H1 (cell line): ENCODE measurements around the gene FAM120A. TPM values are rescaled to one million over a fixed set of nuclear protein-coding genes. Genes with fewer than 3 reads are reported as not detected.
A peak's percentile ranks its signal among the peaks of the same experiment; 100 is the strongest.

Experiments used
- CTCF ChIA-PET: fragments of 300-600 bp; sonication (Branson Sonifier 250); formaldehyde crosslinking; loops from one replicate; lab custom pipeline; 2021; ENCODE audit not compliant: partially characterized antibody; lab: Charles Lee
- POLR2A ChIA-PET: fragments of 300-600 bp; sonication (Branson Sonifier 250); formaldehyde crosslinking; loops from one replicate; lab custom pipeline; 2021; ENCODE audit warnings: inconsistent platforms; ENCODE audit not compliant: partially characterized antibody; lab: Charles Lee
- DNase-seq, 2 experiments: peaks; one replicate each; pipeline versions ENCODE4 v3.0.0 to v3.0.0-alpha.2; 2010 to 2022; ENCODE audit warnings: low spot score in 2 of 2, low read depth in 1 of 2, mixed read lengths in 1 of 2
- FAIRE-seq: peaks from 2 replicates; lab custom pipeline; 2011; peaks lifted over from hg19 to GRCh38; lab: Jason Lieb, UNC
- H2AFZ ChIP-seq: 2 replicates; pipeline ENCODE4 v1.8.1; 2012; ENCODE audit warnings: low read length, inconsistent platforms
- H2AK5ac ChIP-seq: 2 replicates; pipeline ENCODE4 v1.6.1; 2013; ENCODE audit warnings: low read depth, low read length
- H2BK120ac ChIP-seq: replicated peaks from 2 replicates; pipeline ENCODE3; 2013; ENCODE audit warnings: low read depth, low read length, inconsistent platforms
- H2BK12ac ChIP-seq: 2 replicates; pipeline ENCODE4 v1.6.1; 2013; ENCODE audit warnings: low read depth, low read length
- H2BK15ac ChIP-seq: 2 replicates; pipeline ENCODE4 v1.6.1; 2013; ENCODE audit warnings: low read length
- H2BK20ac ChIP-seq: 2 replicates; pipeline ENCODE4 v1.6.1; 2013; ENCODE audit warnings: low read length
- H2BK5ac ChIP-seq: 2 replicates; pipeline ENCODE4 v1.6.1; 2013; ENCODE audit warnings: low read depth, low read length
- H3K14ac ChIP-seq: 2 replicates; pipeline ENCODE4 v1.6.1; 2013; ENCODE audit warnings: inconsistent platforms; ENCODE audit not compliant: insufficient read length
- H3K18ac ChIP-seq: 2 replicates; pipeline ENCODE4 v1.6.1; 2013; ENCODE audit warnings: low read length; ENCODE audit errors: extremely low read depth
- H3K23ac ChIP-seq: 2 replicates; pipeline ENCODE4 v1.6.1; 2013; ENCODE audit warnings: inconsistent platforms; ENCODE audit not compliant: insufficient read length
- H3K23me2 ChIP-seq: 2 replicates; pipeline ENCODE4 v1.6.1; 2013; ENCODE audit warnings: low read depth, low read length
- H3K27ac ChIP-seq: 2 replicates; pipeline ENCODE4 v1.6.1; 2011; ENCODE audit warnings: low read depth, low read length, inconsistent platforms
- H3K27me3 ChIP-seq, 4 experiments: replicated peaks in 1 of 4; 1 replicate in 1 of 4; 2 replicates in 3 of 4; pipeline versions ENCODE4 v1.6.1 to v1.8.1; 2011 to 2013; ENCODE audit warnings: low read length in 3 of 4, mild to moderate bottlenecking in 3 of 4, inconsistent platforms in 2 of 4, mixed read lengths in 2 of 4, moderate library complexity in 1 of 4; ENCODE audit not compliant: control insufficient read depth in 3 of 4, insufficient read depth in 3 of 4; ENCODE audit errors: extremely low read depth in 1 of 4
- H3K36me3 ChIP-seq, 4 experiments: 2 replicates each; pipeline versions ENCODE4 v1.6.1 to v1.8.1; 2011 to 2013; ENCODE audit warnings: mild to moderate bottlenecking in 4 of 4, low read length in 3 of 4, moderate library complexity in 2 of 4, control low read depth in 1 of 4, inconsistent platforms in 1 of 4; ENCODE audit not compliant: insufficient read depth in 4 of 4, control insufficient read depth in 2 of 4
- H3K4ac ChIP-seq: replicated peaks from 2 replicates; pipeline ENCODE3; 2013; ENCODE audit warnings: low read length, low read depth, mixed read lengths, inconsistent platforms; ENCODE audit not compliant: insufficient read length
- H3K4me1 ChIP-seq, 4 experiments: replicated peaks in 1 of 4; 1 replicate in 1 of 4; 2 replicates in 3 of 4; pipeline versions ENCODE4 v1.6.1 to v1.8.1; 2011 to 2013; ENCODE audit warnings: low read length in 3 of 4, inconsistent platforms in 2 of 4, mixed read lengths in 1 of 4; ENCODE audit not compliant: insufficient read depth in 4 of 4, control insufficient read depth in 3 of 4
- H3K4me2 ChIP-seq, 2 experiments: 2 replicates each; pipeline versions ENCODE4 v1.6.1 to v1.8.1; 2011 to 2013; ENCODE audit warnings: low read depth in 2 of 2, low read length in 2 of 2, control low read depth in 1 of 2, inconsistent platforms in 1 of 2, mild to moderate bottlenecking in 1 of 2; ENCODE audit not compliant: insufficient read depth in 1 of 2
- H3K4me3 ChIP-seq, 4 experiments: fragments of 200-600, 300-600 bp in 1 of 4; sonication (generic), shearing (Covaris generic), sonication (Bioruptor Twin) in 1 of 4; 2 replicates each; pipeline versions ENCODE4 v1.5.1 to v1.8.1; 2011 to 2016; ENCODE audit warnings: low read length in 4 of 4, low read depth in 3 of 4, control low read depth in 2 of 4, inconsistent platforms in 2 of 4, mild to moderate bottlenecking in 2 of 4, mixed read lengths in 1 of 4, moderate library complexity in 1 of 4; ENCODE audit not compliant: insufficient read depth in 2 of 4; ENCODE audit errors: extremely low read depth in 1 of 4
- H3K56ac ChIP-seq: replicated peaks from 2 replicates; pipeline ENCODE3; 2013; ENCODE audit warnings: low read depth, mild to moderate bottlenecking, mixed read lengths, low read length, inconsistent platforms; ENCODE audit not compliant: insufficient read length
- H3K79me1 ChIP-seq: 2 replicates; pipeline ENCODE4 v1.6.1; 2013; ENCODE audit warnings: low read depth, low read length, control low read depth
- H3K79me2 ChIP-seq, 2 experiments: 2 replicates each; pipeline versions ENCODE4 v1.6.1 to v1.8.1; 2012 to 2013; ENCODE audit warnings: low read length in 2 of 2, mild to moderate bottlenecking in 2 of 2, inconsistent platforms in 1 of 2; ENCODE audit not compliant: insufficient read depth in 2 of 2, control insufficient read depth in 1 of 2
- H3K9ac ChIP-seq, 4 experiments: replicated peaks in 1 of 4; 1 replicate in 1 of 4; 2 replicates in 3 of 4; pipeline versions ENCODE4 v1.6.1 to v1.8.1; 2011 to 2013; ENCODE audit warnings: low read depth in 3 of 4, low read length in 3 of 4, control low read depth in 2 of 4, mild to moderate bottlenecking in 2 of 4, moderate library complexity in 2 of 4, inconsistent platforms in 1 of 4; ENCODE audit errors: extremely low read depth in 1 of 4
- H3K9me3 ChIP-seq, 2 experiments: 2 replicates each; pipeline versions ENCODE4 v1.6.1 to v1.8.1; 2012 to 2013; ENCODE audit warnings: mild to moderate bottlenecking in 2 of 2, moderate library complexity in 2 of 2, control low read depth in 1 of 2, inconsistent platforms in 1 of 2, low read depth in 1 of 2, low read length in 1 of 2, mixed read lengths in 1 of 2; ENCODE audit not compliant: insufficient read depth in 2 of 2
- H4K20me1 ChIP-seq, 2 experiments: replicated peaks in 1 of 2; 2 replicates each; pipeline versions ENCODE3 to v1.8.1; 2011 to 2013; ENCODE audit warnings: inconsistent platforms in 2 of 2, low read length in 2 of 2, mild to moderate bottlenecking in 1 of 2; ENCODE audit not compliant: insufficient read depth in 2 of 2, control insufficient read depth in 1 of 2
- H4K5ac ChIP-seq: 2 replicates; pipeline ENCODE4 v1.6.1; 2013; ENCODE audit warnings: low read length, low read depth, mixed read lengths, inconsistent platforms; ENCODE audit not compliant: insufficient read length
- H4K8ac ChIP-seq: 2 replicates; pipeline ENCODE4 v1.8.0; 2013; ENCODE audit warnings: mild to moderate bottlenecking, moderate library complexity, low read length, inconsistent platforms; ENCODE audit not compliant: insufficient read depth; ENCODE audit errors: extremely low read depth
- H4K91ac ChIP-seq: replicated peaks from 2 replicates; pipeline ENCODE3; 2013; ENCODE audit warnings: low read length, mixed read lengths, inconsistent platforms; ENCODE audit not compliant: insufficient read length
- E2F6 ChIP-seq: IDR thresholded peaks from 2 replicates; pipeline ENCODE4 v1.6.1; 2012; ENCODE audit warnings: inconsistent platforms
- KDM4A ChIP-seq: IDR thresholded peaks from one replicate; pipeline ENCODE4 v1.7.1; 2012; ENCODE audit warnings: low read depth, mild to moderate bottlenecking, moderate library complexity, low read length, inconsistent platforms; ENCODE audit not compliant: severe bottlenecking
- PHF8 ChIP-seq: fragments of 200-600 bp; sonication (generic); conservative IDR thresholded peaks from 2 replicates; pipeline ENCODE4 v1.7.1; 2012; ENCODE audit warnings: low read depth, mild to moderate bottlenecking, inconsistent platforms, low read length, moderate library complexity
- POLR2A ChIP-seq, 2 experiments: IDR thresholded peaks; 1 replicate in 1 of 2; 2 replicates in 1 of 2; pipeline ENCODE4 v1.6.1; 2011; ENCODE audit warnings: low read depth in 2 of 2, low read length in 2 of 2, mild to moderate bottlenecking in 2 of 2; ENCODE audit errors: control extremely low read depth in 1 of 2
- RAD21 ChIP-seq, 2 experiments: IDR thresholded peaks in 1 of 2; conservative IDR thresholded peaks in 1 of 2; 2 replicates each; pipeline ENCODE4 v1.6.1; 2011; ENCODE audit warnings: low read depth in 2 of 2, low read length in 2 of 2, improper control_type of control experiment in 1 of 2, inconsistent platforms in 1 of 2, mild to moderate bottlenecking in 1 of 2, moderate library complexity in 1 of 2
- TAF1 ChIP-seq: IDR thresholded peaks from 2 replicates; pipeline ENCODE4 v1.6.1; 2011; ENCODE audit warnings: mild to moderate bottlenecking, low read depth, low read length
- WGBS, 2 experiments: shearing (Covaris generic) in 1 of 2; methylation state at CpG; one replicate each; pipeline versions ENCODE4 v1.1.6 to v1.1.7; 2013 to 2015; ENCODE audit warnings: low lambda C conversion rate in 2 of 2, mixed read lengths in 2 of 2, inconsistent platforms in 1 of 2, low coverage in 1 of 2, missing lambda C conversion rate in 1 of 2; ENCODE audit not compliant: insufficient replicate concordance in 2 of 2, insufficient coverage in 1 of 2, insufficient read length in 1 of 2; ENCODE audit errors: extremely low coverage in 1 of 2, missing lambda C conversion rate in 1 of 2; 5-methylcytosine and 5-hydroxymethylcytosine counted together
- polyA plus RNA-seq, 7 experiments: library from polyadenylated mRNA; depleted of rRNA in 3 of 7; stranded (reverse) in 5 of 7; unstranded in 2 of 7; fragments of >200 nt in 5 of 7; fragments of 200-250 nt in 2 of 7; gene quantifications; 1 replicate in 5 of 7; 2 replicates in 1 of 7; 4 replicates in 1 of 7; pipeline versions ENCODE4 v1.2.1 to v1.2.3, GENCODE V29; 2011 to 2013; ENCODE audit warnings: missing spikeins in 2 of 7, mixed read lengths in 2 of 7
- total RNA-seq: library from RNA; stranded (reverse); fragmentation: NEBNext Ultra II Directional; extraction: Animal tissue kit (Norgen Biotek cat#: 25700); gene quantifications from 2 replicates; pipeline ENCODE4 v1.2.1, GENCODE V29; 2021
- TF ChIP-seq, protein P1 (sequence below): IDR thresholded peaks from 2 replicates; pipeline ENCODE4 v1.6.1; 2012; ENCODE audit warnings: low read length, inconsistent platforms

The FAM120A gene
- total and polyA plus RNA-seq, 2 of the 8 experiments (the other 6 are each of a cell fraction or from before 2014, with no cell fraction given) = 24.9 to 54.7 TPM

DNA sequence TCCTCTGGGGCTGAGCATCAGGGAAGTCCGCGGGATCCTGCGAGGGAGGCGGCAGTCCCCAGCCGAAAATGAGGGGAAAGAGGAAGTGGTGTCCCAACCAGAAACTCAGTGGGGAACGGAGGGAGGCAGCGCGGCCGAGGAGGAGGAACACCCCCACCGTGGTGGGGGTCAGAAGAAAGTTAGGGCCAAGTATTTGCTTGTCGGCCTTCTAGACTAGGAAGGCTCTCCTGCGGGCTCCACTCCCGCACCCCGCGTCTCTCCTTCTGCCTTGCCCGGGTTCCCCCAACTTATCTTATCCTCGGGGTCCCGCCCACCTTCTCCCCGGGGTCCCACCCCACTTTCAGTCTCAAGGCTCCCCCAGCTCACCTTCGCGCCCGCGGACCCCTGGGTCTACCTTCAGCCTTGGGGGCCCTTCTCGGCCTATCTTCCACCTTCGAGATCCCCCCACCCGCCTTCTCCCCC, 124.3 kb downstream of the FAM120A start:
- H2BK12ac ChIP-seq = no peak overlapping the region
- peak overlapping the region; percentile 33; the same call in 1 of the 2 replicates for H2AFZ ChIP-seq
- H3K23me2 ChIP-seq = peaks cover 9% of the 10 kb centered on the region; the same call in 1 of the 2 replicates
- 0 out of 4 replicates have a peak, but pooled peaks cover 0 to 3% of the 10 kb centered on the region in 2 experiments for H3K9me3 ChIP-seq
- POLR2A ChIA-PET = interaction anchor here (0.7 to 2.1 kb wide), 3 partner anchors 8 to 379 kb away, joined by 3 to 10 read pairs (median 3); no protein-coding TSS in a partner anchor
- H2BK5ac ChIP-seq = no peak overlapping the region
- no peak overlapping the region for H2AK5ac ChIP-seq
- no peak overlapping the region for H3K4ac ChIP-seq
- H4K91ac ChIP-seq = no peak overlapping the region
- H2BK120ac ChIP-seq = no peak overlapping the region
- peaks cover 3 to 17% (median 10%) of the 10 kb centered on the region in 4 experiments for H3K4me1 ChIP-seq
- 1% methylated on average over 11 of the region's 26 CpGs; no CpG with 5 or more reads in 1 of the 2 experiments for WGBS, 2 experiments
- H3K56ac ChIP-seq = no peak overlapping the region
- H2BK20ac ChIP-seq = no peak overlapping the region
- H3K79me1 ChIP-seq = peaks cover 7% of the 10 kb centered on the region; the same call in 1 of the 2 replicates
- no peaks in the 10 kb centered on the region for H3K36me3 ChIP-seq
- DNase-seq (peak in 1 of 2 experiments; percentile 65), FAIRE-seq (no peak)
- no peak overlapping the region for H4K8ac ChIP-seq
- H3K27ac ChIP-seq = no peak overlapping the region
- peaks cover 5 to 7% of the 10 kb centered on the region in 2 experiments for H4K20me1 ChIP-seq
- no peak overlapping the region for H2BK15ac ChIP-seq
- peak overlapping the region; percentile 48 for H3K18ac ChIP-seq
- peaks cover 0 to 14% of the 10 kb centered on the region in 2 experiments; a peak in 2 of 4 replicates for H3K79me2 ChIP-seq
- no peak overlapping the region for H4K5ac ChIP-seq
- peak overlapping the region in 1 of 4 experiments; percentile 13; a peak in 4 of 7 replicates for H3K9ac ChIP-seq
- H3K4me3 ChIP-seq = peak overlapping the region; percentile 73 to 91 (median 83)
- H3K23ac ChIP-seq = no peak overlapping the region
- CTCF ChIA-PET = interaction anchor here (0.9 to 2.7 kb wide), 4 partner anchors 11 to 43 kb away, joined by 3 to 9 read pairs (median 6); no protein-coding TSS in a partner anchor
- TF ChIP-seq PHF8 = 0 out of 2 replicates have a peak, but pooled peaks have one; percentile 30
- no peak for TF ChIP-seq RAD21 (IDR thresholded peaks at IDR 0.05 in 1 of 2, conservative IDR thresholded peaks at IDR 0.05 in 1 of 2; ENCODE audit: low read depth in 2 of 2, low read length in 2 of 2)
- TF ChIP-seq, protein P1, sequence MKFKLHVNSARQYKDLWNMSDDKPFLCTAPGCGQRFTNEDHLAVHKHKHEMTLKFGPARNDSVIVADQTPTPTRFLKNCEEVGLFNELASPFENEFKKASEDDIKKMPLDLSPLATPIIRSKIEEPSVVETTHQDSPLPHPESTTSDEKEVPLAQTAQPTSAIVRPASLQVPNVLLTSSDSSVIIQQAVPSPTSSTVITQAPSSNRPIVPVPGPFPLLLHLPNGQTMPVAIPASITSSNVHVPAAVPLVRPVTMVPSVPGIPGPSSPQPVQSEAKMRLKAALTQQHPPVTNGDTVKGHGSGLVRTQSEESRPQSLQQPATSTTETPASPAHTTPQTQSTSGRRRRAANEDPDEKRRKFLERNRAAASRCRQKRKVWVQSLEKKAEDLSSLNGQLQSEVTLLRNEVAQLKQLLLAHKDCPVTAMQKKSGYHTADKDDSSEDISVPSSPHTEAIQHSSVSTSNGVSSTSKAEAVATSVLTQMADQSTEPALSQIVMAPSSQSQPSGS = no peak
- TF ChIP-seq E2F6 = no peak
- TF ChIP-seq KDM4A = peak; percentile 70
- peak in 1 of 2 experiments; percentile 57; a peak in 2 of 3 replicates for TF ChIP-seq POLR2A (IDR thresholded peaks at IDR 0.05; ENCODE audit: control extremely low read depth in 1 of 2, low read depth in 2 of 2, low read length in 2 of 2)
- peak; percentile 47; the same call in 1 of the 2 replicates for TF ChIP-seq TAF1
- TF ChIP-seq, all 59 proteins: peak for 4
- Histone ChIP-seq H3K27me3 (peaks cover 0 to 16% (median 8%) of the 10 kb centered on the region in 4 experiments; a peak in 5 of 7 replicates), H3K4me2 (peak overlapping the region; percentile 91 to 99), H3K14ac (no peak overlapping the region)
